Measurements from ENCODE around the gene KCNJ10. TPM values are rescaled to one million over a fixed set of nuclear protein-coding genes. Genes with fewer than 3 reads are reported as not detected.

Gene KCNJ10
- polyA plus RNA-seq, 1 experiment, result not detected

DNA sequence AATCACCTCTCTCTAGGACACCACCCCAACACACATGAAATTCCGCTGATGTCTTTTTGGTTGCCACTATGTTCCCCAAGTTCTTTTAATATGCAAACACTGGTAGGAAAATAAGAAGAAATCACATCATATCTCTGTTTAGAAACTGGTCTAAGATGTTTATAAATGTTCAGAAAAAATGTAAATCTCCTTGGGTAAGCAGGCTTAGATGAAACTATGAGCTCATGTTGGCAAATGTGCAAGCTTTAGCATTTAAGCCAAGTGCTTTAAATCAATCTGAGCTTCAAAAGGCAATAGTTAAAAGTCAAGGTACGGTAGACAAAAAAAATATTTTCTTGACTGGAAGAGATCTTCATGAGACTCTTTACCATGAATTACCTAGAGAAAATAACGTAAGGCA is 90.7 kb downstream of the KCNJ10 start:
- DNase-seq (ENCODE audit: low read depth, low spot score), result peak; percentile 41
- ChIA-PET CTCF (interaction anchor here (0.6 to 1.5 kb wide), 4 partner anchors 18 to 398 kb away, joined by 3 to 4 read pairs (median 4); no protein-coding TSS in a partner anchor), POLR2A (interaction anchor here (0.7 kb wide), 1 partner anchor 71 kb away, joined by 5 read pairs; no protein-coding TSS in a partner anchor)
- TF ChIP-seq, protein P1, sequence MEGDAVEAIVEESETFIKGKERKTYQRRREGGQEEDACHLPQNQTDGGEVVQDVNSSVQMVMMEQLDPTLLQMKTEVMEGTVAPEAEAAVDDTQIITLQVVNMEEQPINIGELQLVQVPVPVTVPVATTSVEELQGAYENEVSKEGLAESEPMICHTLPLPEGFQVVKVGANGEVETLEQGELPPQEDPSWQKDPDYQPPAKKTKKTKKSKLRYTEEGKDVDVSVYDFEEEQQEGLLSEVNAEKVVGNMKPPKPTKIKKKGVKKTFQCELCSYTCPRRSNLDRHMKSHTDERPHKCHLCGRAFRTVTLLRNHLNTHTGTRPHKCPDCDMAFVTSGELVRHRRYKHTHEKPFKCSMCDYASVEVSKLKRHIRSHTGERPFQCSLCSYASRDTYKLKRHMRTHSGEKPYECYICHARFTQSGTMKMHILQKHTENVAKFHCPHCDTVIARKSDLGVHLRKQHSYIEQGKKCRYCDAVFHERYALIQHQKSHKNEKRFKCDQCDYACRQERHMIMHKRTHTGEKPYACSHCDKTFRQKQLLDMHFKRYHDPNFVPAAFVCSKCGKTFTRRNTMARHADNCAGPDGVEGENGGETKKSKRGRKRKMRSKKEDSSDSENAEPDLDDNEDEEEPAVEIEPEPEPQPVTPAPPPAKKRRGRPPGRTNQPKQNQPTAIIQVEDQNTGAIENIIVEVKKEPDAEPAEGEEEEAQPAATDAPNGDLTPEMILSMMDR (IDR thresholded peaks at IDR 0.05; ENCODE audit: low read depth, low read length), result no peak
- no peaks in the 10 kb centered on the region for H3K9me3 ChIP-seq (ENCODE audit: control insufficient read depth, insufficient read depth, low read length)
- H3K27ac ChIP-seq (ENCODE audit: low read depth, low read length), result no peak overlapping the region
- peaks cover 32% of the 10 kb centered on the region for H3K27me3 ChIP-seq (ENCODE audit: control insufficient read depth, insufficient read depth, low read length)
- H3K4me3 ChIP-seq (ENCODE audit: low read depth, low read length), result no peak overlapping the region

DNA sequence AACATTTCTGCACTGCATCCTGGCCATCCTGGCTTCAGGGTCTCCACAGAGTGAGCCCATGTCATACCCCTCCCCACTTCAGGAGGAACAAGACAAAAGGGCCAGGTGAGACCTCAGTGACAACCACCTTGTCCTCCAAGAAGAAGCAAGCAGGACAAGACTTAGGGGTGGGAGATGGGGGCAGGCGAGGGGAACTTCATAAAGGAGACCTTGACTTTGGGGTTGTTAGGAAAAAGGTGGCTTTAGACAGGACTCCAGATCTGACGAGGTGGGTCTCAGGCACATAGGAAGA is 91.9 kb downstream of the KCNJ10 start:
- POLR2A ChIA-PET, result no interaction called here
- Histone ChIP-seq H3K27me3 (ENCODE audit: control insufficient read depth, insufficient read depth, low read length) (peaks cover 28% of the 10 kb centered on the region), H3K9me3 (ENCODE audit: control insufficient read depth, insufficient read depth, low read length) (no peaks in the 10 kb centered on the region), H3K27ac (ENCODE audit: low read depth, low read length) (no peak overlapping the region), H3K4me3 (ENCODE audit: low read depth, low read length) (no peak overlapping the region)
- TF ChIP-seq, protein P1 (IDR thresholded peaks at IDR 0.05; ENCODE audit: low read depth, low read length), result no peak
- no peak for DNase-seq (ENCODE audit: low read depth, low spot score)
- CTCF ChIA-PET, result no interaction called here

DNA sequence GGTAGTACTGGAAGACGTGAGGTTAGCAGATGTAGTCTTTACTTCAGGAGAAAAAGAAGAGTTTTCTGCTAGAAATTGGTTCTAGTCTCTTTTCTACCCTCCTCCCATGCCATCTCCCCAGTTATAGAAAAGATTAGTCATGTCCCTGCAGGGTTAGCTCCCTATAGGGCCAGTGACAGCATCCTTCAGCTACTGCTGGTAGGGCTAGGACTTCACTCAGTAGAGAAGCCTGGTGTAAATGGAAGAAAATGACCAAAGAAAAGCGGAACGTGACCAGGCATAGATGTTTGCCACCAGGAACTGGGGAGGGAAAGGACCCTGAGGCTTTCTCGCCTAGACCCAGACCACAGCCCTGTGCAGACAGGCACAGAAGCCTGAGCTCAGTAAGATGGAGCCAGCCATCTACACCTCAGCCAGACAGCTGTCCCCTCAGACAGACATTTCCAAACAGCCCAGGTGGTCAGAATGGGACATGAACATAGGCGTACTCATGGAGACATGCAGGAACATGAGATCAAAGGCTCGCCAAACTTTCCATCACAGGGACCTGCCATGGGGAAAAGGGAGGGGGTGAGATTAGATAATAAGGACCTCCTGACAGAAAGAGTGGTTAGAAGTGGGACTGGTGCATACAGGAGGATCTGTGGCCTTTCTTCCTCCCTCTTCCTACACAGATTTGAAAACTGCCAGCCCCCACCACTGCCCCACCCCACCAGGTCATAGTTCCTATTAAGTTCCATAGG is 92.4 kb downstream of the KCNJ10 start:
- no peak for DNase-seq (ENCODE audit: low read depth, low spot score)
- ChIA-PET CTCF (interaction anchor here (1.4 kb wide), 1 partner anchor 30 kb away, joined by 8 read pairs; no protein-coding TSS in a partner anchor), POLR2A (no interaction called here)
- Histone ChIP-seq H3K4me3 (ENCODE audit: low read depth, low read length) (no peak overlapping the region), H3K27ac (ENCODE audit: low read depth, low read length) (no peak overlapping the region), H3K9me3 (ENCODE audit: control insufficient read depth, insufficient read depth, low read length) (no peaks in the 10 kb centered on the region), H3K27me3 (ENCODE audit: control insufficient read depth, insufficient read depth, low read length) (peaks cover 28% of the 10 kb centered on the region)
- TF ChIP-seq, protein P1 (IDR thresholded peaks at IDR 0.05; ENCODE audit: low read depth, low read length), result no peak

DNA sequence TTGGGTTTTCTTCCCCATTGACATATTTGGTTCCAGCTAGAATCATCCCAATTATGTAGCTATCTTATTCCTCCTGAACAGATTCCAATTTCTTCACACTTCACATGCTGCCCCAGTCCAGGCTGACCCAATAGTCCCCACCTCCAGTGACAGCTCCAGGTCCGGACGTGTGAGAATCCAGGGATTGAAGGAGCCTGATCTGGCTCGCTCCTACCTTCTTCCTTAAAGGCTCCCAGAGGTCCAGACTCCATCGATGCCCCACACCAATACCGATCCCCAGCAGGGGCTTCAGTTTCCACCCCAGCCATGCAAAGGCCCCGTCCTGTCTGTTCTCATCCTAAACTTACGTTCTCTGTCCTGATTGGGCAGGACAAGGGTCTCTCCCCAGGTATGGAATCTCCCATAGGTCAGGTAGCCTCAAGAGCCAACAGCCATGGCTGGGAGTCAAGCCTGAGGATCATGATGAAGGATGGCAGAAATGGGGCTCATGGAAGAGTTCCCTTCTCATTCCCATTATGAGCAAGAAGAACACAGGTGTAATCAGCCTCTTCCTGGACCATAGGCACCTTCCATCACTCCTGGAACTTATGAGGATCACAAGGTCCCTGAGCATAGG is 95.5 kb downstream of the KCNJ10 start:
- DNase-seq (ENCODE audit: low read depth, low spot score), result no peak
- TF ChIP-seq, protein P1 (IDR thresholded peaks at IDR 0.05; ENCODE audit: low read depth, low read length), result no peak
- H3K27me3 ChIP-seq (ENCODE audit: control insufficient read depth, insufficient read depth, low read length), result peaks cover 19% of the 10 kb centered on the region
- ChIA-PET POLR2A (no interaction called here), CTCF (interaction anchor here (1.3 kb wide), 1 partner anchor 32 kb away, joined by 5 read pairs; no protein-coding TSS in a partner anchor)
- H3K27ac ChIP-seq (ENCODE audit: low read depth, low read length), result no peak overlapping the region
- H3K9me3 ChIP-seq (ENCODE audit: control insufficient read depth, insufficient read depth, low read length), result no peaks in the 10 kb centered on the region
- H3K4me3 ChIP-seq (ENCODE audit: low read depth, low read length), result no peak overlapping the region

DNA sequence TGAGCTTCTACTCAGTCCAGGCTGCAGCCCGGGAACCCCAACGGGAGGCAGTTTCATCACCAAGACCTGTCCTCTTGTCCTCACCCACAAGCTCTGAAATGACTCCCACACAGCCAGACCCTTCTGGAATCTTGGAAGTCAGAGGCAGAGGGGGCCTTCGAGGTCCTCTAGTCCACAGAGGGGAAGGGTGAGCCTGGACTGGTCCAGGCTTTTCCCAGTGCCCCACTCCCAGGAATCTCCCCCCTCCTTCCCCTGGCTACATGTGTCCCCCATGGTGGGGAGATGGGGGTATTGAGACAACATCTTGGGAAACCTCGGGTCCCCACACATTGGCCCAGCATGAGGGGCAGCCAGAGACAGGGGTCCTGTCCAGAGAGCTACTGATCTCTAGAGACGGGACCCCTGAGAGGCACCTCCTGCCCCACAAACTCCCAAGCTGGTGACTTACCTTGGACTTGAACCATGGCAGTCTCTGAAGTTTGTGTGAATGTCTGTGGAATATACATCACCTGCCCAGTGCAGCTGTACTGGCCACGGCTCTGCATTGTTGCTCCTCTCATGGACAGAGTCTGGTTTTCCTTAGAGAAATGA is 96.5 kb downstream of the KCNJ10 start:
- DNase-seq (ENCODE audit: low read depth, low spot score), result no peak
- Histone ChIP-seq H3K9me3 (ENCODE audit: control insufficient read depth, insufficient read depth, low read length) (no peaks in the 10 kb centered on the region), H3K27me3 (ENCODE audit: control insufficient read depth, insufficient read depth, low read length) (peaks cover 19% of the 10 kb centered on the region), H3K27ac (ENCODE audit: low read depth, low read length) (no peak overlapping the region), H3K4me3 (ENCODE audit: low read depth, low read length) (no peak overlapping the region)
- ChIA-PET CTCF (interaction anchor here (1.3 kb wide), 1 partner anchor 33 kb away, joined by 5 read pairs; no protein-coding TSS in a partner anchor), POLR2A (no interaction called here)
- TF ChIP-seq, protein P1 (IDR thresholded peaks at IDR 0.05; ENCODE audit: low read depth, low read length), result no peak
